HG02885 (cell line): ENCODE measurements around the gene CACNG6.
"Not testable (repeated sequence)": the region's sequence is repeated elsewhere in the genome, so short reads cannot be mapped to it uniquely, and the experiment has no call there.

Experiments used
- ATAC-seq: cut with Tn5 transposase; IDR thresholded peaks from one replicate; pipeline ENCODE4 v1.9.1; 2021; ENCODE audit warnings: mild to moderate bottlenecking; ENCODE audit not compliant: unreplicated experiment, poor library complexity

Gene CACNG6, protein sequence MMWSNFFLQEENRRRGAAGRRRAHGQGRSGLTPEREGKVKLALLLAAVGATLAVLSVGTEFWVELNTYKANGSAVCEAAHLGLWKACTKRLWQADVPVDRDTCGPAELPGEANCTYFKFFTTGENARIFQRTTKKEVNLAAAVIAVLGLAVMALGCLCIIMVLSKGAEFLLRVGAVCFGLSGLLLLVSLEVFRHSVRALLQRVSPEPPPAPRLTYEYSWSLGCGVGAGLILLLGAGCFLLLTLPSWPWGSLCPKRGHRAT

GRCh38 chr19:53991224-53992113, at the start of gene CACNG6:
Gene CACNG6 (plus strand): TSS chr19:53991637. CDS start chr19:53992878, 1,241 bp downstream.
- ATAC-seq = no peak

DNA sequence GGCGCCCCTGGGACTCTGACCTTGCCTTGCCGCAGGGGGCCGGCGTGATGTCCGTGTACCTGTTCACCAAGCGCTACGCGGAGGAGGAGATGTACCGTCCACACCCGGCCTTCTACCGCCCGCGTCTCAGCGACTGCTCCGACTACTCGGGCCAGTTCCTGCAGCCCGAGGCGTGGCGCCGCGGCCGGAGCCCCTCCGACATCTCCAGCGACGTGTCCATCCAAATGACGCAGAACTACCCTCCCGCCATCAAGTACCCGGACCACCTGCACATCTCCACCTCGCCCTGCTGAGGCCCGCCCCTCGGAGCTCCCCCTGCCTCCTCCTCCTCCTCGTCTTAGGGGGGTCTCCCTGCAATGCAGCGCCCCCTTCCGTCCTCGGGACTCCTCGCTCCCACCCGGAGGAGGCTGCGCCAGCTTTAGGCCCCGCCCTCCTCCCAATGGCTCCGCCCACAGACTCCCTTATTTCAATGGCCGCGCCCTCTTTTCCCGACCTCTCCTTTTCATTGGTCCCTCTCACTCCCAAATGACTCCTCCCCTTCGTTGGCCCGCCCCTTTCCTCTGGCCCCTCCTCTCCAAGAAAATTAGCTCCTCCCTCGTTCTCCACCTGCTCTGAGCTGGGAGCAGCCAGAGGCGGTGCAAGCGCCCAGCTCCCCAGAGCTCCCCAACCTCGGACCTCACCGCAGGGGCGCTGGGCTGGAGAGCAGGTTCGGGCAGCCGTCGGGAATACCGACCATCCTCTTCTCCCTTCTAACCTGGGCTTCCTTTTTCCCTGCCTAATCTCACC, 49.2 kb upstream of the CACNG6 start:
- ATAC-seq = no peak

- ATAC-seq = no peak
Measured at GRCh38 chr19:53944416-53944815, 47.0 kb upstream of the CACNG6 start.

- ATAC-seq = no peak
Measured at GRCh38 chr19:53944933-53945332, 46.5 kb upstream of the CACNG6 start.

DNA sequence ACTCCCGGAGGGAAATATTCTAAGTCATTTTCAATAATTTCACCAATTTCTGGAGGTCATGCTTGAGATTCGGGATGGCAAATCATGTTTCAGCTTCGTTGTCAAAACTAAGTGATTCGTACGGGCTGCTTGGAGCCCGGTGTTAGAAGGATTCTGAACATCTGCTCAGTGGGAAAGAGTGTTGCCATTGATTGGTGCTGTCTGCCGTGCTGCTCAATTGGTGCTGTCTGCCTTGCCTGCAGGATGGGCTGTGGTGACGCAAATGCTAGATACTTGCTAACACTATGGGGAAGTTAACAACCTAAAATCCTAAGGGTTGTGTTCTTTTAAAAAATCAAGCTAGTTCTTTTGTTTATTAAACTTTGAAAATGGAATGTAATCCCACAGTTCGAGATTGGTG, 46.0 kb upstream of the CACNG6 start:
- ATAC-seq = no peak

DNA sequence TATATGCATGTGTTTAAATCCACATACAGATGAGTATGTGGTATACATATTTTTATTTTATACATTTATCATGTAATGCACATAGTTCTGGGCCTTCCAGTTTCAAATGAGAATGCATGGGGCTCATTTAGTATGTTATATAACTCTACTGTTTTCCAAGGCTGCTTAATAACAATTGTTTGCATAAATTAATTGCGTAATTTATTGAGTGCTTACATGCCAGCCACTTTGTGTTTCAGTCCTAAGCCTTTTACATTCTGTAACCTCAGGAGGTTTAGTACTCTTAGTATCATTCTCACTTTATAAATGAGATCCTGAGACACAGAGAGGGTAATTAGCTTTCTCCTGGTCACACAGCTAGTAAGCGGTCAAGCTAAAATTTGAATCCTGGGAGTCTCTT, 45.4 kb upstream of the CACNG6 start:
- ATAC-seq = no peak

DNA sequence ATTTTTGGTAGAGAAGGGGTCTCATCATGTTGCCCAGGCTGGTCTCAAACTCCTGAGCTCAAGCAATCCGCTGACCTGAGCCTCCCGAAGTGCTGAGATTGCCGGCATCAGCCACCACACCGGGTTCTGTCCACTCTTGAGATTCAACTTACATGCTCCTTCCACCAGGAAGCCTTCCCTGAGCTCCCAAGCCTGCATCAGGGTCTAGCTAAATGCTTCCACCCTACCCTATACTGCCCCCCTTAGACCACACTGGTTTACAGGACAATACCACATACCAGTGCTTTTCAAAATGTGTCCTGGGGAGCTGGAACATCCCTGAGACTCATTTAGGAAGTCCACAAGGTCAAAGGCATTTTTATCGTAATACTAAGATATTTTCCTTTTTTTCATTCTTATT, 43.8 kb upstream of the CACNG6 start:
- ATAC-seq = no peak

DNA sequence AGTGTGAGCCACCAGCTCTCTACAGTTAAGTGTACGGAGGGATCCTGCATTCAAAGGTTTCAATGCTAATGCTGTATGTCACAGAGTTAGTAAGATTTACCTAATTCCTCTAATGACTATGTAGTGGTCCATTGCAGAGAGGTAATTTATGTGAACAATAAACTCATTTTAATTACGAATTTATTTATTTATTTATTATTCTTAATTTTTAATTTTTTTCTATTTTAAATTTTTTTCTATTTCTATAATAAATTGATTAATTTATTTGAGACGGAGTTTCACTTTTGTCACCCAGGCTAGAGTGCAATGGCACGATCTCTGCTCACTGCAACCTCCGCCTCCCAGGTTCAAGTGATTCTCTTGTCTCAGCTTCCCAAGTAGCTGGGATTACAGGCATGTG, 42.8 kb upstream of the CACNG6 start:
- ATAC-seq = not testable (repeated sequence)

GRCh38 chr19:53951436-53951835, 40.0 kb upstream of the CACNG6 start:
- ATAC-seq = no peak

- no peak for ATAC-seq
Measured at GRCh38 chr19:53951947-53952346, 39.5 kb upstream of the CACNG6 start.

DNA sequence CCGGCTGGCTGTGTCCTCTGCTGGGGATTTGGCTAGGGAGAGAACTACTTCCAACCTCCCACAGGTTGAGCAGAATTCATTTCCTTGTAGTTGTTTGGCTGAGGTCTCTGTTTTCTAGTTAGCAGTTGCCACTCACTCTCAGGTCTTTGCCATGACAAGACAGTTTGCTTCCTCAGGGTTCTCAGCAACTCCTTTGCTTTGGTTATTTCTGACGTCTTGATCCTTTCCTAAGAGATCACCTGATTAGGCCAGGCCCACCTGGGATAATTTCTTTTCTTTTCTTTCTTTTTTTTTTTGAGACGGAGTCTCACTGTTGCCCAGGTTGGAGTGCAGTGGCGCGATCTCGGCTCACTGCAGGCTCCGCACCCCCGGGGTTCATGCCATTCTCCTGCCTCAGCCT, 38.1 kb upstream of the CACNG6 start:
- no peak for ATAC-seq

DNA sequence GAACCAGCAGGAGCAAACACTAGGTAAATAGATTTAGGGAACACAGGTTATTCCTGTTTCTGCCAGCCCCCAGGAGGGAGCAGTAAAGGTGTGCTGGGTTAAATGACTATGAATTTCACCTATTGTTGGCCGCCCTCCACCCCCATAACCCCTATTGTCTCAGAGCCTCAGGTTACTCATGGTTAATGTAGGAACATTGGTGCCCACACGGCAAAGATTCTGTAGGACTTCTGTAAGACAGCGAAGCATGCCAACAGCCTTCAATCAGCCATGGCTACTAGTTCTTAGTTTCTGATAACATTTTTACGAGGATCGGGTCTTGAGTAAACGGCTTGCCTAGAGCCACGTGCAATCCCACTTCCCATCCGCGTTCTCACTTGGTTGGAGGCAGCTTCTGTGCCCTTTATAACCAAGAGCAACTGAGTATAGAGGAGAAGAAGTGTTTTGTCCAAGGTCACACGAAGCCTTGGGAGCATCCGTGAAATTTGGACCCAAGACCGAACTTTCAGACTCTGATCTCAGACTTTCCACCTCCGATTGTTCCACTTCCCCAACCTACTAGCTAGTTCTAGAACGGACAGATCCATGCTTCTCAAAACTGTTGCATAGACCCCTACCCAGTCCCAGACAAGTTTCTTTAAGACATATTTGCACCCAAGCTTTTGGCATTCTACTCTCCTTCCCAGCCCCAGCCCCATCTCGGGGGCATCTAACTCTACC, 33.8 kb upstream of the CACNG6 start:
- no peak for ATAC-seq

DNA sequence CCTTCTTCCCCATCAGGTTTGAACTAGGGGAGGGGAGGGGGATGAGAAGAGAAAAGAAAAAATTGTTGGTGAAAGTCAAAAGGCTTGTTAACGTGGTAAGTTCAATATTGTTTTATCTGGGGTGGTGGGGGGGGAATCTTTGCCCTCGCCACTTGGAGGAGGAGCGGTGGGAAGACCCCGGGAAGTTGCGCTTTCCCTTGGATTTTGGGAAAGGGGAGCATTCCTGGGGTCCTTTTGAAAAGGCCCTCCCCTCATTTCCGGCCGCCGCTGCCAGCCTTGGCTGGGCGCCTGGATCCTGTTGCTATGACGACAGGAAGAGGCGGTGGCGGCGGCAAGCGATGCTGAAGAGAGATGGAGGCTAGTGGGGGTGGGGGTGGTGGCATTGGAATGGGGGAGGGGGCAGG, 33.3 kb upstream of the CACNG6 start:
- ATAC-seq = no peak

DNA sequence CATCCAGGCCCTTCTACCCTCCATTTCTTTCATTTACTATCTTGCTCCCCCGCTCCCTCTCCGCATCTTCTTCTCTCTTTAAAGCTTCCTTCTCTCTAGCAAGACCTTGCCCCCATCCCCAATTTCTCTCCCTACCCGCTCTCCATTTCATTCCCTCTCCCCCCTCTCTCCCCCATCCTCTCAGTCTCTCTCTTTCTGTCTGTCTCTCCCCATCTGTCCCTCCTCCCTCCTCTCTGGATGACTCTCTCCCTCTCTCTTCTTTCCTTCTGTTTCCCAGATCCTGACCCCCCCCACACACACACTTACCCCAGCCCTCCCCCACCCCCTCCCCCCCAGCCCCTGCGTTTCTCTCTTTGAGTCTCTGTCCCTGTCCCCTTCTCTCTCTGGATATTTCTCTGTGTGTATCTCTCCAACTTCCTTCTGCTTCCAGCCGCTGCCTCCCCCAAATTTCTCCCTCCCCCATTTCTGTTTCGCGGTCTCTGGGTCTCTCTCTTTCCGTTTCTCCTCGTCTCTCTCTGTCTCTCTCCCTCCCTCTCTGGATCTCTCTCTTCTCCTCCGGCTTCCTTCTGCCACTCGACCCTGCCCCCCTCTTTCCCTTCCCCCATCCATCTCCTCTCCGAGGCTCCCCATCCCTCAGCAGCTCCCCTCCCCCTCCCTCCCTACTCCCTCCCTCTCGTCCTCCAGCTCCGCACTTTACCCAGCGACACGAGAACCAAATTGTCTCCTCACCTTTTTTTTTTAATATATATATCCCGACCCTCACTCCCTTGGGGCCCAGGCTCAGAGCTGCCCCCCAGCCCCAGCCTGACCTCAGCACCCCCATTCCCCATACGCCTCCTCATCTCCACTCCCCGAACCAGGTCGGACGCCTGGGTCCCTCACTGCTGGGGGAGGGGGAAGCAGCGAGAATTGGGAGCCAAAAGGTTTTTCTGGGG, 32.3 kb upstream of the CACNG6 start:
- no peak for ATAC-seq

- ATAC-seq = no peak
Measured at GRCh38 chr19:53960187-53960586, 31.2 kb upstream of the CACNG6 start.

DNA sequence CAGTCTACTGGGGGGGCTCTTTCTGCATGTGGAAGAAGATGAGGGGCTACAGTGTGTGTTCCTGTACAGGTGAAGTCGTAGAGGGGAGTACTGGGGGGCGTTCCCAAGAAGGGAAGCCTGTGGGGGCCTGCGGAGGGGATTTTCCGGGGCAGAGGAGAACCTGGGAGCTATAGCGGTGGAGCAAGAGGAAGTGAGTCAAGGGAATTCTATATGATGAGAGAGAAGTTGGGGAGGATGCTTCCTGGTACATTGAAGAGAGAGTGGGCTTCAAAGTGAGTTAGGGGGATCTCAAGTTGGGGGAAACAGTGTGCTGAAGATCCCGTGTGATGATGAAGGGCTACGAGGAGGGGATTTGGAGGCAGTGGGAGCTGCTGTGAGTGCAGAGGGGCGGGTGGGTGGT, 30.6 kb upstream of the CACNG6 start:
- ATAC-seq = no peak

GRCh38 chr19:53961523-53962356, 29.7 kb upstream of the CACNG6 start:
- ATAC-seq = no peak

DNA sequence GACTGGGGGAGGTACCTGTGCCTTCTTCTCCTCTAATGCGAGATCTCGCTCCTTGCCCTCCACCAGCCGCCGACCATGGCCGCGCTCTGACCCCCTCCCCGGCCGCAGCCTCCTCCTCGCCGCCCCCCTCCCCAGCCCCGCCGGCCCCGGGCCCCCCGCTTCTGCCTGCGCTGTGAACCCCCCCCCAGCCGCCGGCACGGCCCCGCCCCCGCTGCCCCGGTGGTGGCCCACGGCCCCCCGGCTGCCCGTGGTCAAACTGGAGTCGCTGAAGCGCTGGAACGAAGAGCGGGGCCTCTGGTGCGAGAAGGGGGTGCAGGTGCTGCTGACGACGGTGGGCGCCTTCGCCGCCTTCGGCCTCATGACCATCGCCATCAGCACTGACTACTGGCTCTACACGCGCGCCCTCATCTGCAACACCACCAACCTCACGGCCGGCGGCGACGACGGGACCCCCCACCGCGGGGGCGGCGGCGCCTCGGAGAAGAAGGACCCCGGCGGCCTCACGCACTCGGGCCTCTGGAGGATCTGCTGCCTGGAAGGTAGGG, 28.5 kb upstream of the CACNG6 start, which contains the start of gene CACNG8:
Gene CACNG8, plus strand, starts transcription at position 51 of the 545 bp plus-strand sequence.
- no peak for ATAC-seq
